ENCODE data around the gene AKR1B15.
"Not testable (repeated sequence)": the region's sequence is repeated elsewhere in the genome, so short reads cannot be mapped to it uniquely, and the experiment has no call there.

The AKR1B15 gene

GRCh38 chr7:134569962-134570361 is 21.1 kb downstream of the AKR1B15 start:
- not testable (repeated sequence) for H3K4me1 Mint-ChIP-seq, H3K36me3 Mint-ChIP-seq, H3K4me3 Mint-ChIP-seq, H3K9me3 Mint-ChIP-seq, ATAC-seq, H3K27ac Mint-ChIP-seq
- peaks cover 27% of the 10 kb centered on the region for H3K27me3 Mint-ChIP-seq

- Mint-ChIP-seq H3K9me3 (peaks cover 5% of the 10 kb centered on the region), H3K4me1 (no peaks in the 10 kb centered on the region), H3K36me3 (no peaks in the 10 kb centered on the region), H3K27ac (no peak overlapping the region), H3K27me3 (peaks cover 15% of the 10 kb centered on the region), H3K4me3 (no peak overlapping the region)
- ATAC-seq, result no peak
These were observed 22.2 kb downstream of the AKR1B15 start for GRCh38 chr7:134571101-134571500.

- Mint-ChIP-seq H3K27me3 (peaks cover 7% of the 10 kb centered on the region), H3K27ac (no peak overlapping the region), H3K4me1 (no peaks in the 10 kb centered on the region), H3K4me3 (no peak overlapping the region), H3K36me3 (no peaks in the 10 kb centered on the region), H3K9me3 (peaks cover 5% of the 10 kb centered on the region)
- ATAC-seq, result no peak
These were observed 23.0 kb downstream of the AKR1B15 start for GRCh38 chr7:134571746-134572461.

GRCh38 chr7:134574322-134574721 is 25.4 kb downstream of the AKR1B15 start:
- H3K27ac Mint-ChIP-seq, result no peak overlapping the region
- ATAC-seq, result no peak
- no peaks in the 10 kb centered on the region for H3K4me1 Mint-ChIP-seq
- peaks cover 10% of the 10 kb centered on the region for H3K27me3 Mint-ChIP-seq
- peaks cover 5% of the 10 kb centered on the region for H3K9me3 Mint-ChIP-seq
- H3K4me3 Mint-ChIP-seq, result no peak overlapping the region
- no peaks in the 10 kb centered on the region for H3K36me3 Mint-ChIP-seq

GRCh38 chr7:134584290-134584689 is 35.4 kb downstream of the AKR1B15 start:
- no peak overlapping the region for H3K4me3 Mint-ChIP-seq
- no peak for ATAC-seq
- H3K36me3 Mint-ChIP-seq, result no peaks in the 10 kb centered on the region
- no peaks in the 10 kb centered on the region for H3K4me1 Mint-ChIP-seq
- no peak overlapping the region for H3K27ac Mint-ChIP-seq
- peaks cover 38% of the 10 kb centered on the region for H3K27me3 Mint-ChIP-seq
- no peaks in the 10 kb centered on the region for H3K9me3 Mint-ChIP-seq

GRCh38 chr7:134585897-134586296 is 37.0 kb downstream of the AKR1B15 start:
- no peaks in the 10 kb centered on the region for H3K4me1 Mint-ChIP-seq
- no peak overlapping the region for H3K4me3 Mint-ChIP-seq
- H3K27me3 Mint-ChIP-seq, result peaks cover 32% of the 10 kb centered on the region
- ATAC-seq, result no peak
- H3K36me3 Mint-ChIP-seq, result no peaks in the 10 kb centered on the region
- no peak overlapping the region for H3K27ac Mint-ChIP-seq
- no peaks in the 10 kb centered on the region for H3K9me3 Mint-ChIP-seq

GRCh38 chr7:134587750-134588149 is 38.8 kb downstream of the AKR1B15 start:
- no peak overlapping the region for H3K27ac Mint-ChIP-seq
- ATAC-seq, result no peak
- no peaks in the 10 kb centered on the region for H3K36me3 Mint-ChIP-seq
- no peaks in the 10 kb centered on the region for H3K4me1 Mint-ChIP-seq
- H3K9me3 Mint-ChIP-seq, result peaks cover 5% of the 10 kb centered on the region
- H3K4me3 Mint-ChIP-seq, result no peak overlapping the region
- peaks cover 23% of the 10 kb centered on the region for H3K27me3 Mint-ChIP-seq

GRCh38 chr7:134589491-134589941 is 40.6 kb downstream of the AKR1B15 start:
- H3K4me3 Mint-ChIP-seq, result no peak overlapping the region
- H3K27me3 Mint-ChIP-seq, result peaks cover 31% of the 10 kb centered on the region
- no peaks in the 10 kb centered on the region for H3K36me3 Mint-ChIP-seq
- H3K9me3 Mint-ChIP-seq, result peaks cover 5% of the 10 kb centered on the region
- no peak for ATAC-seq
- H3K4me1 Mint-ChIP-seq, result no peaks in the 10 kb centered on the region
- H3K27ac Mint-ChIP-seq, result no peak overlapping the region

GRCh38 chr7:134593530-134594392 is 44.9 kb downstream of the AKR1B15 start:
- Mint-ChIP-seq H3K4me1 (no peaks in the 10 kb centered on the region), H3K27ac (no peak overlapping the region), H3K36me3 (peaks cover 3% of the 10 kb centered on the region), H3K4me3 (no peak overlapping the region), H3K27me3 (peaks cover 21% of the 10 kb centered on the region), H3K9me3 (peaks cover 13% of the 10 kb centered on the region)
- ATAC-seq, result no peak

- Mint-ChIP-seq H3K27ac (no peak overlapping the region), H3K9me3 (peaks cover 17% of the 10 kb centered on the region), H3K4me3 (no peak overlapping the region), H3K27me3 (peaks cover 27% of the 10 kb centered on the region), H3K4me1 (no peaks in the 10 kb centered on the region), H3K36me3 (peaks cover 6% of the 10 kb centered on the region)
- no peak for ATAC-seq
These were observed 46.0 kb downstream of the AKR1B15 start for GRCh38 chr7:134594877-134595276.

- Mint-ChIP-seq H3K4me1 (no peaks in the 10 kb centered on the region), H3K27ac (no peak overlapping the region)
These were observed 50.5 kb downstream of the AKR1B15 start for GRCh38 chr7:134599371-134599770.

GRCh38 chr7:134601459-134601858 is 52.5 kb downstream of the AKR1B15 start:
- H3K27ac Mint-ChIP-seq, result no peak overlapping the region

More at GRCh38 chr7:134599371-134599770, 50.5 kb downstream of the AKR1B15 start:
- H3K27me3 Mint-ChIP-seq, result peaks cover 30% of the 10 kb centered on the region
- H3K4me3 Mint-ChIP-seq, result no peak overlapping the region
- peaks cover 6% of the 10 kb centered on the region for H3K36me3 Mint-ChIP-seq
- ATAC-seq, result no peak
- H3K9me3 Mint-ChIP-seq, result peaks cover 12% of the 10 kb centered on the region

GRCh38 chr7:134602881-134603451 is 54.1 kb downstream of the AKR1B15 start:
- peaks cover 7% of the 10 kb centered on the region for H3K9me3 Mint-ChIP-seq
- ATAC-seq, result no peak
- peaks cover 59% of the 10 kb centered on the region for H3K27me3 Mint-ChIP-seq
- no peak overlapping the region for H3K27ac Mint-ChIP-seq
- H3K4me3 Mint-ChIP-seq, result no peak overlapping the region
- H3K36me3 Mint-ChIP-seq, result peaks cover 6% of the 10 kb centered on the region
- H3K4me1 Mint-ChIP-seq, result peaks cover 7% of the 10 kb centered on the region

More at GRCh38 chr7:134601459-134601858, 52.5 kb downstream of the AKR1B15 start:
- H3K4me3 Mint-ChIP-seq, result no peak overlapping the region
- H3K4me1 Mint-ChIP-seq, result peaks cover 4% of the 10 kb centered on the region
- peaks cover 12% of the 10 kb centered on the region for H3K9me3 Mint-ChIP-seq
- H3K27me3 Mint-ChIP-seq, result peaks cover 45% of the 10 kb centered on the region
- no peak for ATAC-seq
- H3K36me3 Mint-ChIP-seq, result peaks cover 6% of the 10 kb centered on the region

GRCh38 chr7:134605978-134606923 is 57.3 kb downstream of the AKR1B15 start:
- Mint-ChIP-seq H3K4me3 (no peak overlapping the region), H3K27me3 (peaks cover 53% of the 10 kb centered on the region), H3K36me3 (no peaks in the 10 kb centered on the region), H3K4me1 (peaks cover 7% of the 10 kb centered on the region), H3K9me3 (no peaks in the 10 kb centered on the region), H3K27ac (no peak overlapping the region)
- ATAC-seq, result peak; percentile 77
